Measurements from ENCODE around the gene FBRSL1.

Gene FBRSL1

DNA sequence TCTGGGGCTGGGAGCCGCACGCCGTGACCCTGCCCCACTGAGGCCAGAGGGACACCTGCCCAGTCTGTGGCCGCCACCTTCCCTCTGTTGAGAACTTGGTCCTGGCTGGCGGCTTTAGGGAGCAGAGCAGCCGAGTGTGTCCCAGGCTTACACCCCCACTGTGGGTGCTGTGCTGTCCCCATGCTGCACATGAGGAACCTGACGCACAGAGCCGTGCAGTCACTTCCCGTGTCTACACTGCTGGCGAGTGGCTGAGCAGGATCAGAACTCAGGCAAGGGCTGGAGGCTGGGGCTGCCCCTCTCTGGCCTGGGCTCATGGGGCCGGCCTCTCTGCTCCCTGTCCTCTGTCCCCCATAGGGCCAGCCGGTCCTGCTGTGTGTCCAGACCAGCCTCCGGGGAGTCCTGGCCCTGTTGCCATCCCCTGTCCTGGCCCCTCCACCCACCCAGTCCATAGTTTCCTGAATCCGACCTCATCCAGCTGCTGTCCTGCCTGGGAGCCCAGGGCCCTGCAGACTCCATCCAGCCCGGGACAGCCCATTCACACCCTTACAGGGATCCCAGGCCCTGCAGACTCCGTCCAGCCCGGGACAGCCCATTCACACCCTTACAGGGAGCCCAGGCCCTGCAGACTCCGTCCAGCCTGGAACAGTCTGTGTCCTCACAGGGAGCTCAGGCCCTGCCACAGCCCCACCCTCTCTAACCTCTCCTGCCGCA, 10.3 kb downstream of the FBRSL1 start:
- no peak for DNase-seq

DNA sequence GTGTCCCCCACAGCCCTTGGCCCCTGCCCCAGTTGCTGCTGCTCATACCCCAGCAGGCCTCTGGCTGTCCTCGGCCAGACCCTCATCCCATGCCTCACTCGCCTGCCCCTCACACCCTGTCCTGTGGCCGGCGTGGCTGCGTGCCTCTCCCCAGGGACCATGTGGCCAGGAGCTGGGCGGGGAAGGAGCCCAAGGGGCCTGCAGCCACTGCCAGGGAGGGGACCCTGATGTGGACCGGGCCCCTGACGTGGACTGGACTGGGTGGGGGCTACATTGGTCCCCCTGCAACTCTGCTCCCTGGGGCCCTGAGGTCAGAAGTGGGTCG, 10.9 kb downstream of the FBRSL1 start:
- no peak for DNase-seq

DNA sequence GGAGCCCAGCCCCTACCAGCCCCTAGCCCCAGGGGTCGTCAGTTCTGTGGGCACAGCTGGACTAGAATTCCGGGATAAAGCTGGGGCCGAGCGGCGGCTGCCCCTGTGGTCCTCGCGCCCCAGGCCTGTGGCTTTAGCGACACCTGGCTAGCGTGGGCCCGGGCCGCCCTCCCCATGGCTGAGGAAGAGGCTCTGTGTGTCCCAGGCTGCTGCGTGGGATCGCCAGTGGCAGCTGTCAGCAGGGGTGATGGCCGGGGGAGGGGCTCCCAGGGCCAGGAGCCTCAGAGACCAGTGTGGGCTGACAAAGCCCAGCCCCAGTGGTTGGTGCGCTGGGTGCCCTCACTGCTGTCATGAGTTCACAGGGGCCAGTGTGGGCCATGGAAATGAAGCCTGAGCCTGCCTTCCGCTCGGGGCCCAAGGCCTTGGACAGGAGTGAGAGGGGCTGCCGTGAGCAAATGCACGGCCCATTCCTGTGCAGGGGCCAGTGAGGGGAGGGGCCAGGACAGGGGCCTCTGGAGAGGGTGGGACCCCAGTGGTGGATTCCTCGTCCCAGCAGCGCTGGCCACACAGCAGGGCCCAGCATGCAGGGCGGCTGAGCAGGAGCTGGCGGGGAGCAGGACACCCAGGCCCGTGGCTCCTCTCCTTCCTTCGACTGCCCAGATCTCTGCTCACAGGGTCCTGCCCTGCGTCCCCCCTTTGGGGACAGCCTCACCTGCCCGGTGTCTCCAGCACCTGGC, 11.4 kb downstream of the FBRSL1 start:
- DNase-seq, result no peak

DNA sequence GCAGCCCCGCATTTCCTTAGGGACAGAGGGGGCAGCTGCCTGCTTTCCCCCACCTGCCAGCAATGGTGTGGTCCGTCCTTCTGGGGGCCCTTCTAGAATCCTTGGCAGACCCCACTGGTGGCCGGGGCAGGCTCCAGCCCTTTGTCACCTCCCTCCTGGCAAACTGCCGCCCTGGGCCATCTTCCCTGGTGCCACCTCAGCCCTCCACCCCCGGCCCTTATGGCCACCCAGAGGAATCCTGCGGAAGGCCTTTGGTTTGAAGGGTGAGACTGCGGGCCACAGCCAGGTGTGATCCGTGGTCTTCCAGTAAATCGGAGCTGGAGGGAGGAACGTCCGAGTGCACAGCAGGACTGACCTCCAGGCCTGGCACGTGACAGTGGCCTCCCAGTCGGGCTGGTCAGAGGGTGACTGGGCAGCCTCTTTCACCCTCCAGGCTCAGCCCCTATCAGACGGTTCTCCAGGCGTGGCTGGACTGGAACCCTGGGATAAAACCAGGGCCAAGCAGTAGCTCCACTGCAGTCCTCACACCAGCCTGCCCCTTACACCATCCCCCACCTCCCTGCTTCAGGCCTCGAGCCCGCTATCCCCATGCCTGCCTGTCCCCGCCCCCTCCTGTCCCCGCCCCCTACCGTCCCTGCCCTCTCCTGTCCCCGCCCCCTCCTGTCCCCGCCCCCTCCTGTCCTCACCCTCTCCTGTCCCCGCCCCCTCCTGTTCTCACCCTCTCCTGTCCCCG, 12.4 kb downstream of the FBRSL1 start:
- peak; percentile 72 for DNase-seq

DNA sequence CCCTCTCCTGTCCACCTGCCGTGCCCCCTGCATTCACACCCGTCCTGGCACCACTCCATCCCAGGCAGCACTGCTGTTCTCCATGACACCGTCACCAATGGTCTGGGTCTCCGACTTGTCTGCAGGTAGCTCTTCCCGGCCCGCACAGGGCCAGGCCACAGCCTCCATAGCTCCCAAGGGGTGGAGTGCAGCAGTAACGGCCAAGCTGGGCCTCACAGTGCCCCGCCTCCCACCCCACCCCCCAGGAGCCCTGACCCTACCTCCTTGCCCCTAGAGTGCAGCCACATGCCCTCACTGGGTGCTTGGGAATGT, 12.9 kb downstream of the FBRSL1 start:
- DNase-seq, result no peak

DNA sequence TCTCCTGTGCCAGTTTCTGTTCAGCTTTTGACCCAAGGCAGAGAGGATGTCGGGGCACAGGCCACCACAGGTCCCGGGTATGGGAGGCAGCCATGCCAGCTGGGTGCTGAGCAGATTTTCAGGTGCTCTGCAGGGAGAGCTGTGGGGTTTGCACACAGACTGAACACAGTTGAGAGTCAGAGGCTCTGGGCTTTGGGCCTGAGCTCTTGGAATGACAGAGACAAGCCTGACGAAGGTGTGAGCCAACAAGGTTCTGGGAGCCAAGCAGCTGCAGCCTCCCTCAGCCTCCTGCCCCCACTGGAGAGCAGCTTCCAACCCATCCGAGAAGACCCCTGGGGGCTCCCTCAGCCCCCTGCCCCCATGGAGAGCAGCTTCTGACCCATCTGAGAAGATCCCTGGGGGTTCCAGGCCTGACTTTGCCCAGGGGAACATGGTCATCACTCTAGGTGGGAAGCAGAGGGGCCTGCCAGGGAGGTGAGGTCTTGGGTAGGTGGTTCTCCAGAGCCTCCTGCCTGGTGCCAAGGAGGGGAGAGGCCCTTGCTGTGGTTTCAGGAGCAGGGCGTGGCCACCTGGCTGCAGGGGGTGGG, 13.8 kb downstream of the FBRSL1 start:
- no peak for DNase-seq

DNA sequence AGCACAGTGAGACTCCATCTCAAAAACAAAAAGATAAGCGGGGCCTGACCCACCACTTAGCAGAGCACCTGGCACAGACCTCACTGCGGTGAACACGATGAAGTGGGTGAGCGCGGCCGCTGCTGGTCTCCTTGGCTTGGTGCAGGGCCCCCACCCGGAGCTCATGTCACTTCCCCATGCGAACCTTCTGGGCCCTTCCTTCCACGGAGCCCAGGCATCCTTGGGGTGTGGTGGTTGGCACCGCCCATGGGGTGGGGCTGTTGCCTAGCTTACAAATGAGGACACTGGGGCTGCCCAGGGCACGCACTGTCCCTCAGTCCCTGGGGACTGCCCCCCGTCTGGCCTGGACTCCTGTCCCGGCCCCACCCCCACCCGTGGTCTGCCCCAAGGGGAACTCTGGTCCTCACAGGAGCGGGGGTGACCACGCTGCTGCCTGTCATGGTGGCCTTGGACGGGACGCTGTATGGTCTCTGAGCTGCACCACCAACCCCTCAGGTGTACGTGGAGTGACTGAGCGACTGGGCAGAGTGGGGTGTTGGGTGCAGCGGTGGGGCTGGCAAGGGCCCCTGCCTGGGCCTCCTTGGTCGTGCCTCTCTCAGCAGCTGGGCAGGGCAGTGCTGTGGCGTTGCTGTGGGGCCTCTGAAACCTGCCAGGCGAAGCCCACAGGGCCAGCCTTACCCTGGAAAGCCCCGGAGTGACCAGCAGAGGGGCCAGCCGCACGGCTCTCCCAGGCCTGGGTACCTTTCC, 15.3 kb downstream of the FBRSL1 start:
- DNase-seq, result peak; percentile 76

DNA sequence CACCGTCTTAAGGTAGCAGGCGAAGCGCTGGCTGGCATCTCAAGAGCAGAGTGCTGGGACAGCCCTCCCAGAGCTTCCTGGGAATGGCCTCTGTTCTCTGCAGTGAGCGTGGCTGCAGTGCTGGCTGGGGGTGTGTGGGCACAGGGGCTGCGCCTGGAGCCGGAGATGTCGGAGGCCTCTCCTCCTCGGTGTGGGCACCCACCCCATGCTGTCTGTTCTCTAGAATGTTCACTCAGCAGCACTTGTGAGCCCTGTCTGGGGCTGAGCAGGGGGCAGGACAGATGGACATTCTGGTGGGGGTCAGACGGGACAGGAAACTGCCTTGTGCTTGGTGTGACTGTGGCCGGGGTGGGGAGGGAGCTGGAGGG, 15.9 kb downstream of the FBRSL1 start:
- no peak for DNase-seq

DNA sequence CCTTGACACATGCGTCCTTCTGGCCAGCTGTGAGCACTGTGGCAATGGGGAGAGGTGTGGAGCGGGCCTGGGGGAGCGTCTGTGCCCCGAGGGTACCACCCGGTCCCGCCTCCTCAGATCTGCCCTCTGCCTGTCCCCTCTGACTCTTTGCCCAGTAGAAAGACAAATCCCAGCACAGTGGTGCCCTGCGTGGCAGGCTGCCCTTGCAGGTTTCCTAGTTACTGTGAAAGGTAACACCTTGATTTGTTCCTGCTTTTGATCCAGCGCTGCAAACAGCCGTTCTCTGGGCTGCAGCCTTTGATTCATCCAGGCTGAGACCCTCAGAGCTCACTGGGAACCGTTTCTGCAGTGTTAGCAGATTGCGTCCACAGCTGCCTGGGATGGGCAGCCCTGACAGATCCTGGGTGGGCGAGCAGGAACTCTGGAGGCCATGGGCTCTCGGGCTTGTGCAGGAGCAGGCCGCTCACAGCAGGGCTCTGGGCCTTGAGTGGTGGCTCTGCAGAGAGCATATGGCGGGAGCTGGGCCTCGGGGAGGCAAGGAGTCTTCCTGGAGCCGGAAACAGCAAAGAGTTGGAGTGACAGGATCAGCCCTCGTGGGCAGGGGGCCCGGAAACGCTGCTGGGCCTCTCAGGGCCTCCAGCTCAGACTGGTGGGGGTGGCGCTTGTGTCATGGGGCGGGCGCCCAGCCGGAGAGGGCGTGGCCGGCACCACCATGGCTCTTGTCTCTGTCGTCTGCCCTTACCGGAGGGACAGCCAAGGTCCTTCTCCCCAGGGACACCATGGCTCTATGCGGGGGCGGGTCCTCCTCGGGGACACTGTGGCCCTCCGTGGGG, 16.6 kb downstream of the FBRSL1 start:
- peak; percentile 83 for DNase-seq

DNA sequence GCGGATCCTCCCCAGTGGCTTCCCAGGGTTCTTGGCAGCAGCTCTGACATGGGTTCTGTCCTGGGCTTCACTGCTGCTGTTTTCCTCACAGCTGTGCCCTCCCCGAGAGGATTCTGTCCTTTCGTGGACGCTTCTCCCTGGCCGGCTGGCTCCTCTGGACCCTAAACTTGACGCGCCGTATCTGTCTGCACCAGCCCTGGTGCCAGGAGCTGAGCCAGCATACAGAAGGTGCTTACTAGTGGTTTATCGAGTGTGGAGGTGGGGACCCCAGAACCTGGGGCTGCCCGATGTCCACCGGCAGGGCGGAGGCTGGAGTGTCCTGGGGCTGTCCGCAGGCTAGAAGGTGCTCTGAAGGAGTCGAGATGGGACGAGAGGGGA, 17.2 kb downstream of the FBRSL1 start:
- no peak for DNase-seq

DNA sequence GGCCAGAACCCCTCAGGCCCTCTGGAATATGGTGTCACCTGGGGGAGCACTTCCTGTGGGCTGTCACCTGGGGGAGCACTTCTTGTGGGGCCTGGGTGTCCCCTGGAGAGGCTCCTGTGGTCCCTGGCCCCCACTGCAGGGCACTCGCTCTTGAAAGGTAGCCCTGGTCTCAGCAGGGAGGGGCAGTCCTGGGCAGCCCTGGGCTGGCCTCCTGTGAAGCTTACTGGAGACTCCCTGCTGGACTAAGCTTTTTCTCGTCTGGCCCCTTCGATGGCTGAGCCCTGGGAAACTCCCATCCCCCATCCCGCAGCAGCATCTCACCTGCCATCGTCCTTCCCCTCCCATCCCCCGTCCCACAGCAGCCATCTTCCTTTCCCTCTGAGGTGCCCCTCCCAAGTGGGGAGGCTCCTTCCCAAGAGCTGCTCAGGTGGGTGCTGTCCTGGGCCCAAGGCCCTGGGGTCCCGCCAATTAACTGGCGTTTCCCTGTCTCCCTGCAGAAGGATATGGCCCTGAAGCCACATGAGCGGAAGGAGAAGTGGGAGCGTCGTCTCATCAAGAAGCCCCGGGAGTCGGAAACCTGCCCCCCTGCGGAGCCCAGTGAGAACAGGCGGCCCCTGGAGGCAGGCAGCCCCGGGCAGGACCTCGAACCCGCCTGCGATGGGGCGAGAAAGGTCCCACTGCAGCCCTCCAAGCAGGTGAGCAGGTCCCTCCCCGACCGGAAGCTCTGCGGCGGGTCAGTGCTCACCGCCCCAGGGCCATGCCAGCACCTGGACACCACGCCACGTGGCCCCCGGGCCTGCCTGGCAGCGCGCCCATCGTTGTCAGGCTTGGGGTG, 17.9 kb downstream of the FBRSL1 start:
- DNase-seq, result no peak

DNA sequence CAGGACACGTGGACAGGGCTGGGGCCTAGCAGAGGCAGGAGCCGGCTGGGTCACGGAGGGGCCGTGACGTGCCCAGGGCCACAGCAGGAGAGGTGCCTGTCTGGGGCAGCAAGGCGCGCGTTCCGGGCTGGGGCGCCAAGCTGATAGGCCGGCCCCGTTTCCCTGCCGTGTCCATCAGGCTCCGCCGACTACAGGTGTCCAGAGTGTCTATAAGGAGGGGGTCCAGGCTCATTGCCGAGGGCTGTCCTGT, 18.5 kb downstream of the FBRSL1 start:
- no peak for DNase-seq

DNA sequence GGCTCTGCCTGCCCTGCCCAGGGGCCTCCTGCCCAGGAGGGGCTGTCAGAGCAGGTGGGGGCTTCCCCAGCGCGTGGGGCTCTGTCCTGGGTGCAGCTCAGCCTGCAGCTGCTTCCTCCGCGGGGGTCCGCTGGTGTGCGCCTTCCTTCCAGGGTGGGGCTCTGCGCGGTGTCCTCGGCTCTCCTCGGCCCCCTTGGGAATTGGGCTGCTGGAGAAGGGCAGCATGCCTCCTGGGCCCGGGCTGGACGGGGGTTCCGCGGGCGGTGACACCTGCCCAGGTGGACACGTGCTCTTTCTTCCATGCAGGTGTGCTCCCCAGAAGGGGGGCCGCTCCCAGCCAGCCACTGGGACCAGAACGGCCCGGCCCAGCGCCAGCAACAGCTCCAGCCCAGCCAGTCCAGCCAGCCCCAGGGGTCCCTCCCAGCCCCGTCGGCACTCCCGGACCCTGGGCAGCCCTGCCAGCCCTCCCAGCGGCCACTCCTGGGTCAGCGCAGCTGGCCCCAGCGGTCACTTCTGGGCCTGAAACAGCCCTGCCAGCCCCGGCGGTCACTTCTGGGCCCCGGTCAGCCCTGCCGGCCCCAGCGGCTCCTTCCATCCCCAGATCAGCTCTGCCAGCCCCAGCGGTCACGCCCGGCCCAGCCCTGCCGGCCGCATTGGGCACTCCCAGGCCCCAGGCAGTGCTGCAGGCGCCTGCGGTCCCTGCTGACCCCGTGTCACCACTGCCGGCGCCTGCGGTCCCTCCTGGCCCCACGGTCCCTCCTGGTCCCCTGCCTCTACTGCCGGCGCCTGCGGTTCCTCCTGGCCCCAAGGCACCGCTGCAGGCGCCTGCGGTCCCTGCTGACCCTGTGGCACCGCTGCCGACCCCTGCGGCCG, 19.1 kb downstream of the FBRSL1 start:
- no peak for DNase-seq

DNA sequence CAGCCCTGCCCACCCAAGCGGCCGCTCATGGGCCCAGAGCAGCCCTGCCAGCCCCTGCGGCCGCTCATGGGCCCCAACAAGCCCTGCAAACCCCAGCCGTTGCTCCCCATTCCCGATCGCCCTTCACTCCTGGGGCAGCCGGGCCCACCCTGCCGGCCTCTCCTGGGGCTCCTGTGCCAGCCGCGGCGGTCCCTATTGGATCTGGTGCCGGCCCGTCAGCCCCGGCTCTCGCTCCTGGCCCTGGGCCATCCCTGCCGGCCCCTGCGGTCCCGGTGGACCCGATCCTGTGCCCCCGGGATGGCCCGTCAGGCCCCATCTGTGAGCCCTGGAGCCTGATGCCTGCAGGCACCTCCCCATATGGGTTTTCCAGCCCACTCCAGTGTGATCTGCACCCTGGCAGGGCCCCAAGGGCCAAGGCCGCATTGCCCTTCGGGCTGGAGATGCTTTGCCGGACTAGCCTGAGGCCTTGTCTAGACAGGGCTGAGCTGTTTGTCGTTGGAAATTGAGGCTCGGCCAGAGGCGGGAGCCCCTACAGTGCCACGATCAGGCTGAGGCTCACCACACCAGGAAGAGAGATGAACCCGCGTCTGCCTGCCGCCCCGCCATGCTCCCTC, 20.3 kb downstream of the FBRSL1 start:
- DNase-seq, result no peak

DNA sequence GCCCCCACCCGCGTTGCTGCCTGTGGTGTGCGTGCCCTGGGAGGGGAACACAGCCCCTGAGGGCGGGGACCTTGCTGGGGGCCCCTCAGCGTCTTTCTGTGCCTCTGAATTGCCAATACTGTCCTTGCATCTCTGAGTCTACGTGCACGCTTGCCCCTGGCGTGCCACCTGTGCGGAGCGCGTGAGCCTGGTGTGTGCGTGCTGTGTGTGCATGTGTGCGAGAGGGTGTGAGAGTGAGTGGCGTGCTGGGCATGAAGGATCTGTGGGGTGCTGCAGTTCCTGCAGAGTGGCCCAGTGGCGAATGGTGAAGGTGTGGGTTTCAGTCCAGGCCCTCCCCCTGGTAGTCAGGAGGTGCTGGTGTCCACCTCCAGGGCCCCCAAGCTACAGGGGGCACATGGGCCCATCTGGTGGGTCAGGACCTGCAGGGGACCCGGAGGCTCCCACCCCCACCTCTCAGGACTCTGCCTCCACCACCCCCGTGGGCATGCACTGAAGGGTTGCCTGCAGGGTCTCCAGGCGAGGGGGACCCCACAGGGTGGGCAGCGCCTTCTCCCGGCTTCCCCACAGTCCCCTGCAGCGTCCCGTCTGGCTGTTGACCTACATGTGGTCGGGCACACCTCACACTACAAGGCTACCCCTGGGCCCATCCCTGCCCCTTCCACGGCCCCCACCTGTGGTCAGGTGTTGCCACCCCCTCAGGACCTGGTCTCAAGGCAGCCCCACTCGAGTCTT, 21.0 kb downstream of the FBRSL1 start:
- no peak for DNase-seq

DNA sequence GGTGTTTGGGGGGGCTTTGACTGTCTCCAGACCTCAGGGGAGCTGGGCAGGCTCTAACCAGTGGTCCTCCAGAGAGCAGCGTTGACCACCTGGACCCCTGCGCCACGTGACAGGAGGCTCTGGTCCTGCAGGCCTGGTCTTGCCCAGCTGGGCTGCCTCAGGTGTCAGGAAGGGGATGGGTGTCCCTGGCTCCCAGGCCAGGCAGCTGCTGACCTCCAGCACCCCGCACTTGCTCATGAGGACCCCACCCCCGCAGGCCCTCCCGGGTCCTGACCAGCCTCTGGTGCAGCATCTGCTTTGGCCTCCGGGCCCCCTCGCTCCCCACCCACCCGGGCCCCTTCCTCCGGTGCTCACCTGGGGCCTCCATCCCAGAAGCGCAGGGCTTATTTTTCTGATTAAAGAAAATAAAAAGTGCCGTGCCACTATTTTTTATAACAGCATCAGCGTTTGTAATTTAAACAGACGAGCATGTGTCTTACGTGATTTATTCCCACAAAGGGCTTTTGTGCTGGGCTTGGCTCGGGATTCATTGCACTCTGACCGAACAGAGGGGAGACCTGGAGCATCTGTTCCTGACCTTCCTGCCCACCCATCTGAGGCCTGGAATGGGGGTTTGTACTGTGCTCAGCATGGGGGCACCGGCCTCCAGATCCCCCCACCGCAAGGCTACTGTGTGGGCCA, 21.7 kb downstream of the FBRSL1 start:
- no peak for DNase-seq

DNA sequence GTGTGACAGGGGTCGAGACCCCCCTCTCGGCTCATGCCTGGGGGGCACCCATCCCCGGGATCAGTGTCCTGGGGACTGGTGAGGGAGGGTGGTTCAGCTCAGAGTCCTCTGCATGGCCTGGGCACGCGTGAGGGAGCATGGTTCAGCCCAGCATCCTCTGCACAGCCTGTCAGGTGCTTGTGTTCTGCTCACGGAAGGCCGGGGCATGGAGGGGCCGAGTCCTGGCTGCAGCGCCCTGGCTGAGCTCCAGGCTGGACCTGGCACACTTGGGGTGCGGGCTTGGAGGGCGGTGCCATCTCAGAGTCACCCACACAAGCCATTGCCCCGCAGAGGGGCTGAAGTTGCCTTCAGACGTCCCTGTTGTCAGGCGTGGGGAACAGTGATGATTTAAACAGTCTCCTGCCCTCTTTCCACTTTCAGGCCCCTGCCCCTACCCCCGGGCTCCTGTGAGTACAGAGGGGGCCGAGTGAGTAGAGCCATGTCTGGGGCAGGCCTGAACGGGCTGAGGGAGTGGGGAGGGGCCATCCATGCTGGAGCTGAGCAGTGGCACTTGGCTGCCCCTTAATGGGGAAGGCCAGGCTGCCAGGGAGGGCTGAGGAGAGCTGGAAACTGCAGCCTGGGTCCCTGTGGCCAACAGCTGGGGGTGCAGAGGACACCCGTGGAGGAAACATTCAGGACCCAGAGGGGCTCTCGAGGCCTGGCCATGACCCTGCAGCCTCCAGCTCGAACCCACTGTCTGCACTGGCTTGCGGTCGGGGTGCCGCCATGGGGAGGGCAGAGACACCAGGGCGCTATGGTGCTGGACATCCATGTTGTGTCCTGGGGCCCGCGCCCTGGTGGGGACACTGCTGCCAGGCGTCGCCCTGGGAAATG, 22.5 kb downstream of the FBRSL1 start:
- no peak for DNase-seq

DNA sequence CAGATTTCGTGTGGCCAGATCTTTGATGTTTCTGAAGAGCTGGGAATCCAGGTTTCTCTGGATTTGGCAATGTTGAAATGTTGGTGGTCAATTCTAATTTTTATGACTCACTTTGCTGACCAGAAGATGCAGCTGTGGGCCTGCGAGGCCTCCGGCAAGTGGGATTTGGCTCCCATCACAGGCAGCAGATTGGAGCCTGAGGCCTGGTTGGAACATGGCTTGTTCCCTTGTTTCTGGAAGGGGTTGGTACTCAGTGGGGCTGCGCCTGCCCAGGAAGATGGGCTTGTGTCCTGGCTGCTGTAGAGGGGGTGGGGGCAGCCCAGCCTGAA, 23.1 kb downstream of the FBRSL1 start:
- DNase-seq, result no peak
